HepG2 (cell line): Measurements from ENCODE around the gene WWP2. TPM values are rescaled to one million over a fixed set of nuclear protein-coding genes. Genes with fewer than 3 reads are reported as not detected.

Experiments
- EED ChIP-seq: sonication (generic); formaldehyde crosslinking; IDR thresholded peaks from 2 replicates; pipeline ENCODE4 v1.5.0; 2020; ENCODE audit warnings: mild to moderate bottlenecking, missing genetic modification reagents
- HOXA5 ChIP-seq: sonication (generic); formaldehyde crosslinking; IDR thresholded peaks from 2 replicates; pipeline ENCODE4 v1.4.0; 2020; ENCODE audit warnings: missing genetic modification reagents
- MBNL3 ChIP-seq: fragments of 250-450 bp; sonication (Bioruptor Pico); conservative IDR thresholded peaks from 2 replicates; pipeline ENCODE4 v1.8.0; 2022; ENCODE audit warnings: mild to moderate bottlenecking, inconsistent platforms
- MTA1 ChIP-seq: sonication (generic); formaldehyde crosslinking; IDR thresholded peaks from 2 replicates; pipeline ENCODE4 v1.4.0; 2020; ENCODE audit warnings: missing genetic modification reagents, mild to moderate bottlenecking, borderline replicate concordance
- RAD51 ChIP-seq: fragments of 450-650 bp; IDR thresholded peaks from 2 replicates; pipeline ENCODE4 v1.6.1; 2016; ENCODE audit warnings: borderline replicate concordance
- RFX3 ChIP-seq: IDR thresholded peaks from 2 replicates; pipeline ENCODE4 v1.6.1; 2016; ENCODE audit warnings: missing biosample characterization, missing genetic modification reagents
- RFXANK ChIP-seq: IDR thresholded peaks from 2 replicates; pipeline ENCODE4 v1.6.1; 2016
- SNAI1 ChIP-seq: sonication (generic); formaldehyde crosslinking; IDR thresholded peaks from 2 replicates; pipeline ENCODE4 v1.5.0; 2020; ENCODE audit warnings: mild to moderate bottlenecking, missing genetic modification reagents, borderline replicate concordance
- ZBTB21 ChIP-seq: sonication (generic); formaldehyde crosslinking; IDR thresholded peaks from 2 replicates; pipeline ENCODE4 v1.4.0; 2020; ENCODE audit warnings: missing genetic modification reagents
- ZC3H13 ChIP-seq: sonication (generic); formaldehyde crosslinking; IDR thresholded peaks from 2 replicates; pipeline ENCODE4 v1.8.1; 2023; ENCODE audit warnings: mild to moderate bottlenecking, missing genetic modification reagents, moderate library complexity
- ZFP1 ChIP-seq: IDR thresholded peaks from 2 replicates; pipeline ENCODE4 v1.6.1; 2016
- ZNF605 ChIP-seq: sonication (generic); formaldehyde crosslinking; IDR thresholded peaks from 2 replicates; pipeline ENCODE4 v1.8.0; 2022; ENCODE audit warnings: mild to moderate bottlenecking, missing genetic modification reagents
- ZNF615 ChIP-seq: sonication (generic); formaldehyde crosslinking; IDR thresholded peaks from 2 replicates; pipeline ENCODE4 v1.5.0; 2020; ENCODE audit warnings: mild to moderate bottlenecking, missing genetic modification reagents, borderline replicate concordance
- ZNF775 ChIP-seq: sonication (generic); formaldehyde crosslinking; IDR thresholded peaks from 2 replicates; pipeline ENCODE4 v1.4.0; 2020; ENCODE audit warnings: missing genetic modification reagents, mild to moderate bottlenecking, moderate library complexity, borderline replicate concordance
- polyA plus RNA-seq, 8 experiments: library from polyadenylated mRNA; depleted of rRNA in 3 of 8; stranded (reverse) in 7 of 8; unstranded in 1 of 8; fragments of >200 nt; fragmentation: Illumina TruSeq in 4 of 8; extraction: Trizol in 4 of 8; gene quantifications; 2 replicates each; pipeline versions ENCODE4 v1.2.1 to v1.2.3, GENCODE V29; 2011 to 2016; ENCODE audit warnings: low read depth in 4 of 8, missing spikeins in 1 of 8, mixed read lengths in 1 of 8; ENCODE audit not compliant: insufficient read depth in 1 of 8
- total RNA-seq, 5 experiments: library from RNA; depleted of rRNA; stranded (reverse); fragments of >200 nt; fragmentation: Illumina TruSeq; extraction: Trizol; gene quantifications; 2 replicates each; pipeline ENCODE4 v1.2.3, GENCODE V29; 2016; ENCODE audit warnings: low read depth in 1 of 5
- TF ChIP-seq, protein P1 (sequence below): sonication (generic); formaldehyde crosslinking; conservative IDR thresholded peaks from 2 replicates; pipeline ENCODE4 v1.4.0; 2020; ENCODE audit warnings: missing genetic modification reagents
- TF ChIP-seq, protein P2 (sequence below): IDR thresholded peaks from 2 replicates; pipeline ENCODE4 v1.6.1; 2016; ENCODE audit warnings: mild to moderate bottlenecking, missing biosample characterization, missing genetic modification reagents
- TF ChIP-seq, protein P3 (sequence below): IDR thresholded peaks from 2 replicates; pipeline ENCODE4 v1.6.1; 2018; ENCODE audit warnings: missing genetic modification reagents
- TF ChIP-seq, protein P4 (sequence below): sonication (generic); formaldehyde crosslinking; IDR thresholded peaks from 2 replicates; pipeline ENCODE4 v1.4.0; 2020; ENCODE audit warnings: missing genetic modification reagents, borderline replicate concordance

WWP2 gene
- total and polyA plus RNA-seq, 2 of the 13 experiments (the other 11 are each of a cell fraction or from before 2014, with no cell fraction given): 11.4 to 28.2 TPM

DNA sequence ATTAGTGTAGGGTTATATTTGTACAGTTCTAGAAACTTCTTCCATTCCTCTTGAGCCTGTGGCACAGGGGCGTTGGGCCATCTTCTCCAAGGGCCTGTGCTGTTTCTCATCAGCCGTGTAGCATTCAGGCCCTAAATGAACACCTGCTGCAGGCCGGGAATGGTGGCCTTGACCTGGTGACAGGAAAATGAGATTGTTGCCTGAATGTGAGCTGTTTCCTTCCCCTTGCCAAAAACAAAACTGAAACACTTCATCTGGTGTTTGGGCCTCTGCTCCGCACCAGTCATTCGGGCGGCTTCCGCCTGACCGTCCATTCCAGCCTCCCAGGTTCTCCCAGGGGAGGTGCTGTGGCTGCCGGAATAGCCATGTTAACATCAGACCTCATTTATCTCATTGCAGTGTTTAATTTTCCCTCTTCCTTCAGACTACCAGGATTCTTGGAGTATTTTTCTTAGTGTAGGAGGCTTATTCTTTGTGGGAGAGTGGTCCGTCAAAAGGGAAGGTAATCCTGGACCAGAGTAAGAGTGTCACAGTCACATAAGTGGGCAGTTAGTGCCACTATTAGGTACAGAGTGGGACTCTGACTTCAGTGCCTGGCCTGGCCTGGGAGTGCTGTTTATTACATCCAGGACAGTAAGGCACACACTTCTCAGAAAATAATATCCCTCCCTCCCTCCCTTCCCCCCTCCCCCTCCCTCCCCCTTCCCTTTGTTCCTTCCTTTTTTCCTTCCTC is 61.9 kb downstream of the WWP2 start (continued):
- TF ChIP-seq, protein P1, sequence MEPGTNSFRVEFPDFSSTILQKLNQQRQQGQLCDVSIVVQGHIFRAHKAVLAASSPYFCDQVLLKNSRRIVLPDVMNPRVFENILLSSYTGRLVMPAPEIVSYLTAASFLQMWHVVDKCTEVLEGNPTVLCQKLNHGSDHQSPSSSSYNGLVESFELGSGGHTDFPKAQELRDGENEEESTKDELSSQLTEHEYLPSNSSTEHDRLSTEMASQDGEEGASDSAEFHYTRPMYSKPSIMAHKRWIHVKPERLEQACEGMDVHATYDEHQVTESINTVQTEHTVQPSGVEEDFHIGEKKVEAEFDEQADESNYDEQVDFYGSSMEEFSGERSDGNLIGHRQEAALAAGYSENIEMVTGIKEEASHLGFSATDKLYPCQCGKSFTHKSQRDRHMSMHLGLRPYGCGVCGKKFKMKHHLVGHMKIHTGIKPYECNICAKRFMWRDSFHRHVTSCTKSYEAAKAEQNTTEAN (CRISPR knock-in tag): 0 out of 2 replicates have a peak, but pooled peaks have one; percentile 39
- TF ChIP-seq ZC3H13 (CRISPR knock-in tag): no peak
- TF ChIP-seq ZNF615 (CRISPR knock-in tag): no peak
- TF ChIP-seq, protein P2, sequence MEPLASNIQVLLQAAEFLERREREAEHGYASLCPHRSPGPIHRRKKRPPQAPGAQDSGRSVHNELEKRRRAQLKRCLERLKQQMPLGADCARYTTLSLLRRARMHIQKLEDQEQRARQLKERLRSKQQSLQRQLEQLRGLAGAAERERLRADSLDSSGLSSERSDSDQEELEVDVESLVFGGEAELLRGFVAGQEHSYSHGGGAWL: no peak
- peak; percentile 77; the same call in 1 of the 2 replicates for TF ChIP-seq ZNF605
- no peak for TF ChIP-seq RFXANK (CRISPR knock-in tag)
- TF ChIP-seq ZFP1 (CRISPR knock-in tag): no peak
- no peak for TF ChIP-seq RFX3 (CRISPR knock-in tag)
- no peak for TF ChIP-seq EED (CRISPR knock-in tag)
- TF ChIP-seq MBNL3 (CRISPR knock-in tag): no peak
- 0 out of 2 replicates have a peak, but pooled peaks have one; percentile 69 for TF ChIP-seq SNAI1 (CRISPR knock-in tag)
- TF ChIP-seq, protein P3, sequence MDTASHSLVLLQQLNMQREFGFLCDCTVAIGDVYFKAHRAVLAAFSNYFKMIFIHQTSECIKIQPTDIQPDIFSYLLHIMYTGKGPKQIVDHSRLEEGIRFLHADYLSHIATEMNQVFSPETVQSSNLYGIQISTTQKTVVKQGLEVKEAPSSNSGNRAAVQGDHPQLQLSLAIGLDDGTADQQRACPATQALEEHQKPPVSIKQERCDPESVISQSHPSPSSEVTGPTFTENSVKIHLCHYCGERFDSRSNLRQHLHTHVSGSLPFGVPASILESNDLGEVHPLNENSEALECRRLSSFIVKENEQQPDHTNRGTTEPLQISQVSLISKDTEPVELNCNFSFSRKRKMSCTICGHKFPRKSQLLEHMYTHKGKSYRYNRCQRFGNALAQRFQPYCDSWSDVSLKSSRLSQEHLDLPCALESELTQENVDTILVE: 0 out of 2 replicates have a peak, but pooled peaks have one; percentile 21
- TF ChIP-seq ZNF775 (CRISPR knock-in tag): no peak
- TF ChIP-seq, protein P4, sequence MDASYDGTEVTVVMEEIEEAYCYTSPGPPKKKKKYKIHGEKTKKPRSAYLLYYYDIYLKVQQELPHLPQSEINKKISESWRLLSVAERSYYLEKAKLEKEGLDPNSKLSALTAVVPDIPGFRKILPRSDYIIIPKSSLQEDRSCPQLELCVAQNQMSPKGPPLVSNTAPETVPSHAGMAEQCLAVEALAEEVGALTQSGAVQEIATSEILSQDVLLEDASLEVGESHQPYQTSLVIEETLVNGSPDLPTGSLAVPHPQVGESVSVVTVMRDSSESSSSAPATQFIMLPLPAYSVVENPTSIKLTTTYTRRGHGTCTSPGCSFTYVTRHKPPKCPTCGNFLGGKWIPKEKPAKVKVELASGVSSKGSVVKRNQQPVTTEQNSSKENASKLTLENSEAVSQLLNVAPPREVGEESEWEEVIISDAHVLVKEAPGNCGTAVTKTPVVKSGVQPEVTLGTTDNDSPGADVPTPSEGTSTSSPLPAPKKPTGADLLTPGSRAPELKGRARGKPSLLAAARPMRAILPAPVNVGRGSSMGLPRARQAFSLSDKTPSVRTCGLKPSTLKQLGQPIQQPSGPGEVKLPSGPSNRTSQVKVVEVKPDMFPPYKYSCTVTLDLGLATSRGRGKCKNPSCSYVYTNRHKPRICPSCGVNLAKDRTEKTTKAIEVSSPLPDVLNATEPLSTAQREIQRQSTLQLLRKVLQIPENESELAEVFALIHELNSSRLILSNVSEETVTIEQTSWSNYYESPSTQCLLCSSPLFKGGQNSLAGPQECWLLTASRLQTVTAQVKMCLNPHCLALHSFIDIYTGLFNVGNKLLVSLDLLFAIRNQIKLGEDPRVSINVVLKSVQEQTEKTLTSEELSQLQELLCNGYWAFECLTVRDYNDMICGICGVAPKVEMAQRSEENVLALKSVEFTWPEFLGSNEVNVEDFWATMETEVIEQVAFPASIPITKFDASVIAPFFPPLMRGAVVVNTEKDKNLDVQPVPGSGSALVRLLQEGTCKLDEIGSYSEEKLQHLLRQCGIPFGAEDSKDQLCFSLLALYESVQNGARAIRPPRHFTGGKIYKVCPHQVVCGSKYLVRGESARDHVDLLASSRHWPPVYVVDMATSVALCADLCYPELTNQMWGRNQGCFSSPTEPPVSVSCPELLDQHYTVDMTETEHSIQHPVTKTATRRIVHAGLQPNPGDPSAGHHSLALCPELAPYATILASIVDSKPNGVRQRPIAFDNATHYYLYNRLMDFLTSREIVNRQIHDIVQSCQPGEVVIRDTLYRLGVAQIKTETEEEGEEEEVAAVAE: no peak
- no peak for TF ChIP-seq ZBTB21
- peak; percentile 73; the same call in 1 of the 2 replicates for TF ChIP-seq MTA1 (CRISPR knock-in tag)
- TF ChIP-seq RAD51: no peak
- no peak for TF ChIP-seq HOXA5 (CRISPR knock-in tag)
